DMS79 (cell line): ENCODE results near the gene ATP6V0D1.

Experiments used
- DNase-seq: peaks from one replicate; lab custom pipeline; 2025; lab: John Stamatoyannopoulos, UW

ATP6V0D1 gene

DNA sequence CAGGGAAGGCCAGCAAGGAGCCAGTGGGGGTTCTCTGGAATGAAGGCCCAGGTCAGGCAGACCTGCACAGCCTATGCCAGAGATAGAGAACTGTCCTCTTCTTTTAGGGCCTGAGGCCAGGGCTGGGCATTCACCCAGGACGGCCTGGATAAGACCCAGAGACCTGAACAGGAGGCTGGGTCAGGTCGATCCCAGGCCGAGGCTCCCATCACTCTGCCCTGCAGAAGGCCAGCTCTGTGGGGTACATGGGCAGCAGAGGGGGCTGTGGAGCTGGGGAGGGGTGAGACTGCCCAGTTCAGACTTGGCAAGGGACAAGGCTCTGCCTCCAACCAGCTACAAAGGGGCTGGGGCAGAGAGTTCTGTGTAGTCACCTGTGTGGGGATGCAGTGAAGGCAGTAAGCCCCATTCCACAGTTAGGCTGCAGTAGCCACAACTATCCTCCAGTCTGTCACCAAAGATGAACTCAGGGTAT lies 35.5 kb downstream of the ATP6V0D1 start:
- DNase-seq, result no peak

GRCh38 chr16:67445126-67445426 lies 35.9 kb downstream of the ATP6V0D1 start:
- DNase-seq, result no peak

DNA sequence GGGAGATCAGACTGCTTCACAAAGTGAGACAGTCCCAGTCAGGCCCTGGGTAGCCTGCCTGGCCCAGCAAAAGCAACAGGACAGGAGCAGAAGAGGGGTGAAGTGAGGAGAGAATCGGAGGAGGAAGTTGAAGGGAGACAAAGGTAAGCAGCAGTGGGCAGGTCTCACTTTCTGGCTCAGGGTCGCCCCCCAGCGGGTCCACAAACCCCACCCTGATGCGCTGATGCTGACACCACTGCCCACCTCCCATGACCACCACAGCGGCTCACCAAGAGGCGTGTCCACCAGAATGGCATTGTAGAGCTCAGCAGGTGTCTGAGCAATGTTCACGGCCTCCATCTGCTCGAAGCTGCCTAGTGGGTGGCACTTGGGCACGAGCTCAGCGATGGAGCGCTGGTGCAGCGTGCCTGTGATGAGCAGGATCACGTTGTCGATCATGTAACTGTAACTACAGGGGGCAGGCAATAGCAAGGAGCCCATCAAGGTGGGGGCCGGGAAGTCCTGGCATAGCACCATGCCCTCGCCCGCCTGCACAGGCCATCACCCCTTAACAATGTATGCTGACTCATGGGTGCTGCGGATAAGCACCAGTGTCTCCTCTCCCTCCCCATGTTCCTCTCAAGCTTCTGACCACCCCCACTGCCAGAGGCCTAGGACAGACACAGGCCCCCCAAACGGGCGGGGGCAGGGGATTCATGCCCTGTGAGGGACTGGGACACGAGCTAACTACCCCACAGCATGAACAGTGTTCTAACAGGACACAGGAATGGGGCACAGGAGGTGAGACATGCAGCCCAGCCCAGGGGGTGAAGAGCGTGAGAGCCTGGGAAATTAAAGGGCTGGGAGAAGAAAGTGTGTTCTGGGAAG lies 36.5 kb downstream of the ATP6V0D1 start:
- no peak for DNase-seq

DNA sequence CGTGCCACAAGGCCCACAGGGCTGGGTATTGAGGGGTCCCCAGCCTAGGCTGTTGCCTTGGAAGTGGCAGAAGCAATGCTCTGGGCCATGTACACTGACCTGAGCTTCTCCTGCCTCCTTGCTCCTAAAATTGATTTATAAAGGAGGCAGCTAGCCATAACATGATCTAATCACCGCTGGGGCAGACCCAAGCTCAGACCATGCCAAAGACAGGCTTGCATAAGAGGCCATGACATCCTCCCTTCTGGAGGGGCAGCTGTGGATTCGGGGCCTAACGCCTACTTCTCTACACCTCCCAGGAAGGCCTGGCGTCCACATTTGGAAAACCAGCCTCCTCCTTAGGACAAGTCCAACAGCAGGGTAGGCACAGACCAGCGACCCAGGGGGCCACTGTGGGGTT lies 37.7 kb downstream of the ATP6V0D1 start:
- no peak for DNase-seq

GRCh38 chr16:67442581-67443255 lies 38.2 kb downstream of the ATP6V0D1 start:
- DNase-seq, result no peak

- DNase-seq, result peak; percentile 28
These were observed 39.0 kb downstream of the ATP6V0D1 start for GRCh38 chr16:67441907-67442306.

DNA sequence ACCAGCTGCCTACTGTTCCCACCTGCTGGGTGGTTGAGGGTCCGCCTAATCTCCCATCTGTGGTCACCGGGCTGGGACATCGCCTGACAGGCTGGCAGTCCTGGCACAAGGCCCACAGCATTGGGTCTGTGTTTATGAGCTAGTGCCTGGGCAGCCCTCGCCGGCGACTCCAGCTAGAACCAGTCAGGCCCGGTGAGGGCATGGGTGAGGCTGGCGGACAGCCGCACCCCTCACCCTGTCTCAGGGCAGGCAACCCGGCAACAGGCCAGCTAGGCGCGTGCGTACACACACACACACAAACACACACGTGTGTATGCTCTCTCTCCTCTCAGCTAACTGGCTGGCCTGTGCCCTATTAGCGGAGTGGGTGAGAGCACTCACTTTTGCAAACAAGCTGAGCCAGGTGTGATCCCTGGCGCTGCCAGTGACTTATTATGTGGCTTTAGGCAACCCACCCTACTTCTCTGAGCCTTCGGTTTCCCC lies 39.6 kb downstream of the ATP6V0D1 start:
- peak; percentile 88 for DNase-seq

DNA sequence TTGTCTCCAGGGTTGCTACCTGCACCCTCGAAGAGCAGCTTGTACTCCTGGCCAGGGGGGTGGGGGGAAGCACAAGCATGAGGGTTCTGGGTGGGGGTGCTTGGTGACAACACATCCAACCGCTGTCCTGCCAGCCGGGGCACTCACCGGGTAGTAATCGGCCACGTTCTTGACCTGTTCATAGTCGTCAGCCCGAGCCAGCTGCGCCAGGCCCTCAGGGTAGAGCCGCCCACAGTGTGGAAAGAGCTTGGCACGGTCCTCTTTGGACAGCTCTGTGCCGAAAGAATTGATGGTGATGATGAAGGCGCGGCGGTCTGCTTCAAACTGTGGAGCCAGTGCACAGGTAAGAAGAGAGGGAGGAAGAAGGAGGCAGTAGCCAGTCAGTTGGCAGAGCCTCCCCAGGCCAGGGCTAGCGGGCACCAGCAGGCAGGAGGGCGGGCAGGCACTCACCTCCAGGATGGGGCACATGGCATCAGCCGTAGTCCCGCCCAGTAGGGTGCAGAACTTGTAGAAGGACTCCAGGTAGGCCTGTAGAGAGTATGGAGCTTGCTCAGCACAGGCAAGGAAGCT lies 42.0 kb downstream of the ATP6V0D1 start:
- no peak for DNase-seq

DNA sequence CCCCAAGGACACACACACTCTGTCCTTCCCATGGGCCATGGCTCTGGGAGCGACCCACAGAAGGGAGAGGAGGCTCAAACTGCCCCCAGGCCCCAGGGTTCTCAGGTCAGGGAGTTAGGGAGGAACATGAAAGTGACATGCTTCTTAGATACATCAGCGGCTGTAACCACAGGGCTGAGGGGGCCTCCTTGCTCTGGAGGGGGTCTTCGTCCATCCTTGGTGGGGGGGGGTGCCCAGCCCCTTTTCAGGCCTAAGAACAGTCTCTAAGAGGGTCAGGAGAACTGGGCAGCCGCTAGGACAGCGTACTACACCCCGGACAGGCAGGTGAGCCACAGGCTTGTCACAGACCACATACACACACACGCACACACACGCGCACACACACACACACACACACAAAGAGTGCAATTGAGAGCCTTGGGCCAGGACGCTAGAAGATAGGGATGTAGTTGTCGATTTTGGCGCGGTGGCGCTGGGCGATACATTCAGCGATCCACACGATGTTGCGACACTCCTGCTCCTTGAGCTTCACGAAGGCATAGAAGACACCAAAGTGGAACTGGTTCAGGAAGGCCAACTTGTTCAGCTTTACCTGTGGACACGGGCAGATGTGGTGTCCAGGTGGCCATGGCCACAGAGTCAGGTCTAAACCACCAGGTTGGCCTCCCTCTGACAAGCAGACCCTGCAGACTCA lies 42.7 kb downstream of the ATP6V0D1 start:
- no peak for DNase-seq

DNA sequence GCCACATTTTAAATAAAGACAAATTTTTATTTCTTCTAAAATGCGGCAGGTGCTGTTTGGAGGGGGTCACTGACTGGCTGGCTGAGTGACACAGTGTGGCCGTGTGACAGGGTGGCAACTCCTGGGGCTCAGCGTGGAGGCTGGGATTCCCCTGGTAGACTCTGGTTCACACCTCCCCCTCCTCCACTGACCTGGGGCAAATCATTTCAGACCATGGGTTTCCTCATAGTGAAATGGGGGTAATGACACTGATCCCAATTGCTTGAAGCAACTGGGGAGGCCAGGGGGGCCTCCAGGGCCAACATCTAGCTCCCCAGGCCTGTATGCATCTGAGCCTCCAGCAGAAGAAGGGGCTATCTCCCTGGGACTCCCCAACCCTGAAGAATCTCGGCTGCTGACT lies 43.4 kb downstream of the ATP6V0D1 start:
- no peak for DNase-seq

DNA sequence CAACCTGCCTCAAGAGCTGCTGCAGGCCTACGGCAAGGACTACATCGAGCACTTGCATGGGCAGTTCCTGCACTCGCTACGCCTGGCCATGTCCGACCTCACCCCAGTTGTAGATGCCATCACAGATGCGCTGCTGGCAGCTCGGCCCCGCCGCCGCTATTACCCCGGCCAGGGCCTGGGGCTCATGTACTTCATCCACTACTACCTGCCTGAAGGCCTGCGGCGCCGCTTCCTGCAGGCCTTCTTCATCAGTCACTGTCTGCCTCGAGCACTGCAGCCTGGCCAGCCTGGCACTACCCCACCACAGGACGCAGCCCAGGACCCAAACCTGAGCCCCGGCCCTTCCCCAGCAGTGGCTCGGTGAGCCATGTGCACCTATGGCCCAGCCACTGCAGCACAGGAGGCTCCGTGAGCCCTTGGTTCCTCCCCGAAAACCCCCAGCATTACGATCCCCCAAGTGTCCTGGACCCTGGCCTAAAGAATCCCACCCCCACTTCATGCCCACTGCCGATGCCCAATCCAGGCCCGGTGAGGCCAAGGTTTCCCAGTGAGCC lies 44.2 kb downstream of the ATP6V0D1 start:
- no peak for DNase-seq

DNA sequence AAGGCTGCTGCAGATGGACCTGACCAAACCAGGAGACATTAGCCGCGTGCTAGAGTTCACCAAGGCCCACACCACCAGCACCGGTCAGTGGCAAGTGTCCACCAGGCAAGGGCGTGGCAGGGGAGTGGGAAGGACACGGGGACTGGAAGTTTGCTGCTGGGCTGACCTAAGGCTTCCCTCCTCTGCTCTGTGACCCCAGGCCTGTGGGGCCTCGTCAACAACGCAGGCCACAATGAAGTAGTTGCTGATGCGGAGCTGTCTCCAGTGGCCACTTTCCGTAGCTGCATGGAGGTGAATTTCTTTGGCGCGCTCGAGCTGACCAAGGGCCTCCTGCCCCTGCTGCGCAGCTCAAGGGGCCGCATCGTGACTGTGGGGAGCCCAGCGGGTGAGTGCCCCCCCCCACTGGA lies 45.2 kb downstream of the ATP6V0D1 start:
- DNase-seq, result no peak

GRCh38 chr16:67433131-67433719 lies 47.7 kb downstream of the ATP6V0D1 start:
- DNase-seq, result no peak

- no peak for DNase-seq
These were observed 48.5 kb downstream of the ATP6V0D1 start for GRCh38 chr16:67432506-67432890.

GRCh38 chr16:67431775-67432505 lies 49.0 kb downstream of the ATP6V0D1 start:
- peak; percentile 58 for DNase-seq

GRCh38 chr16:67430977-67431774 lies 49.8 kb downstream of the ATP6V0D1 start, which contains the start of gene HSD11B2:
HSD11B2 (plus strand) TSS chr16:67431121; CDS start chr16:67431249, 128 bp downstream.
- peak; percentile 23 for DNase-seq

DNA sequence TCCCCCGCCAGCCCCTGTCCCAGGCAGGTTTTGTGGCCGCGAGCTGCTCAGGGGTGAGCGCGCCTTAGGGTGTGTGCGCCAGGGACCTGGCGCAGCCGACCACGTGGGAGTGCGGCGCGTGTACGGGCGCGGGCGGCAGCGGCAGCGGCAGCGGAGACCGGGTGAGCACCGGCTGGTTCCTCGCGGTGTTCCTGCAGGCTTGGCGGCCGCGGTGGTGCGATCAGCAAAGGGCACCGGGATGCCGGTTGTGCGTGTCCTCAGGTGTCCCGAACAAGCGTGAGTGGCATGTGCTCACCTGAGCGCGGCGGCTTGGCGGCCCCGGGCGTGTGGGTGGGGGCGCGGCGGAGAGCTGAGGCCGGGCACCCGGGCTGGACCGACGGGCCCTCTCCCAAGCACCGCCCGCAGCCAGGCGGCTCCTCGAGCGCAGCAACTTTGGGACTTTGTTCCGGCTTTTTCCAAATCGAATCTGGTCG lies 50.4 kb downstream of the ATP6V0D1 start:
- DNase-seq, result no peak

DNA sequence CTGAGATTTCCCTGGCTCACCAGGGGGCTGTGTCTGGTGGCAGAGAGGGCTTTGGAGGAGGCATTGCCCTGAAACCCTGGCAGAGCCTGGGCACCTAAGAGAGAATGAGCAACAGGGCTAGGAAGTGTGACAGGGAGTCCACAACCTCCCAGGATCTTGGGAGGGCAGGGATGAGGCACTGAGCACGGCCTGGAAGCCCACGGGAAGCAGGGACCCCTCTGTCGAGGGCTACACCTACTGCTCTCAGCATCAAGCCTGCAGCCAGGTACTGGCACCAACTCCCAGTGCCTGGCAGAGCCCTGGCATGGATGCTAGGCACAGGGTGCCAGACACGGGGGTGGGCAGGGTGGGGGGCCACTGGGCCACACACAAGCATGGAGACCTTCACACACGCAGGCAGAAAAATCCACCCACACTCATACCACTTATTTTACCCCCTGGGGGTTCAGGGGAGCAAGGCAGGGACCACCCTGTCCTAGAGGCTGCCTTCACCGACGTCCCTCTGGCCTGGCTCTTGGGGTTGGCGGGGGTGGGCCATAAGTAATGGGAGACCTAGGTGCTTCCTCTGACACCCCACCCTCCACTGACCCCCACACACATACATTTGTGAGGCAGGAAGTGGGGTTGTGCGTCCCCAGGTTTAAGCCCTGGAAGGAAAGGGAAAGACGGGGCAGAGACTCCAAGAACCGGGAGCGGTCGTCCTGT lies 51.0 kb downstream of the ATP6V0D1 start:
- no peak for DNase-seq
